ENCODE data around the gene PLEKHN1.

PLEKHN1 gene

DNA sequence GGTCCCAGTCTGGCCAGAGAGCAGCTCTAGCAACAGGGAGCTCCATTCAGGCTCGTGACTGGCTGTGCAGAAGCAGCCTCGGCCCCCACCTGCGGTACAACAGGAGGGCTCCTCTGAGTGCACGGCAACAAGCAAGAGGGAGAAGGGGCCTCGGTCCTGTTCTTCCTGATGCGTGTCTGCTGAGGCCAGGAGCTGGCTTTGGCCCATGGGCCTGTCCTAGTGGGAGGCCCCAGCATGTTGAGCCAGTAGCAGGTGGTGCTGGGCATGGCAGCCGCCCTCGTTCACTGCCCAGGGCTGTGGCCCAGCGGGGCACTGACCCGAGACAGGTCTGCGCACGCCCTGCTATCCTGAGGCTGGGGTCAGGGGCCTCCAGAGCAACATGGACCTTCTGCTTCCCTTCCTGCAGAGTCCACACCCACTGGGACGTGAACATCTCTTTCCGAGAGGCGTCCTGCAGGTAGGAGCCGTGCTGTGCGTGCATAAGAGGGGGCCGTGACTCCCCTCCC lies 35.6 kb upstream of the PLEKHN1 start:
- no peak for DNase-seq (ENCODE audit: low read depth)

DNA sequence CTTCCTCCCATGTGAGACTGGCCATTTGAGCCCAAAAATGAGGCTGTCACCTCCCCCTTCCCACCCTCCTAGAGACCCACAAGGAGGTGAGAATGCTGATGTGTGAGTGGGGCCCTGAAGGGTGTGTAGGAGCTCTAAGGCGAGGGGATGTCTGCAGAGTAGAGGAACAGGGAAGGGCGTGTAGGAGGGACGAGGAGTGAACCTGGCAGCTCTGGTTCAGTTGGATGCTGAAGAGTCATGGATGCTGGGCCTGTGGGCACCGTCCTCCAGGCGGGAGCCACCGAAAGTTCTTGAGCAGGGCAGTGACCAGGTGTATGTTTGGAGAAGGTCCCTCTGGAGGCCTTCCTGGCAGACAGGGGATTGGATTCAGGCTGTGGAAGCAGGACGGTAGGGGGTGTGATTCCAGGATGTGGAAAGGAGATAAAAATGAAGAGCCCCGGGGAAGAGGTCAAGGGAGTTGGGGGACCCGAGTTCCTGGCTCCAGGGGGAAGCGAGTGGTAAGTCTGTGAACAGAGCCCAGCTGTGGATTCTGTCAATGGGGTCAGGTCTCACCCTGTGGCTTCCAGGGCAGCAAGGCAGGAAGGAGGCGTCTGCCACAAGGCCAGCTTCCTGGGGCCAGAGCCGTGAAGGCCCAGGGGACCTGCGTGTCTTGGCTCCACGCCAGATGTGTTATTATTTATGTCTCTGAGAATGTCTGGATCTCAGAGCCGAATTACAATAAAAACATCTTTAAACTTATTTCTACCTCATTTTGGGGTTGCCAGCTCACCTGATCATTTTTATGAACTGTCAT lies 34.7 kb upstream of the PLEKHN1 start:
- no peak for DNase-seq (ENCODE audit: low read depth)

DNA sequence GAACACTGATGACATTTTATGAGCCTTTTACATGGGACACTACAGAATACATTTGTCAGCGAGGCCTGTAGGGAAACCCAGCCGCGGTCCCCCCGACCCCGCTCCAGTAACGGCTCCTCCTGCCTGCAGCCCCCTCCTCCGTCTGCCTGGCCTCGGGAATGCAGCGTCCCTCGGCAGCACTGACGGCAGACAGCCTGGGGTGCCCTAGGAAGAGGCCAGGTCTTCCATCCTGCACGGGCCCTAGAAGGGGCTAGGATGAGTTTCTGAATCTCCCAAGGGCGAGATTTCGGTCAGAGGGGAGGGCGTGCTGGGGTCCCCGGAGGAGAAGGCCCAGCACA lies 34.1 kb upstream of the PLEKHN1 start:
- no peak for DNase-seq (ENCODE audit: low read depth)

DNA sequence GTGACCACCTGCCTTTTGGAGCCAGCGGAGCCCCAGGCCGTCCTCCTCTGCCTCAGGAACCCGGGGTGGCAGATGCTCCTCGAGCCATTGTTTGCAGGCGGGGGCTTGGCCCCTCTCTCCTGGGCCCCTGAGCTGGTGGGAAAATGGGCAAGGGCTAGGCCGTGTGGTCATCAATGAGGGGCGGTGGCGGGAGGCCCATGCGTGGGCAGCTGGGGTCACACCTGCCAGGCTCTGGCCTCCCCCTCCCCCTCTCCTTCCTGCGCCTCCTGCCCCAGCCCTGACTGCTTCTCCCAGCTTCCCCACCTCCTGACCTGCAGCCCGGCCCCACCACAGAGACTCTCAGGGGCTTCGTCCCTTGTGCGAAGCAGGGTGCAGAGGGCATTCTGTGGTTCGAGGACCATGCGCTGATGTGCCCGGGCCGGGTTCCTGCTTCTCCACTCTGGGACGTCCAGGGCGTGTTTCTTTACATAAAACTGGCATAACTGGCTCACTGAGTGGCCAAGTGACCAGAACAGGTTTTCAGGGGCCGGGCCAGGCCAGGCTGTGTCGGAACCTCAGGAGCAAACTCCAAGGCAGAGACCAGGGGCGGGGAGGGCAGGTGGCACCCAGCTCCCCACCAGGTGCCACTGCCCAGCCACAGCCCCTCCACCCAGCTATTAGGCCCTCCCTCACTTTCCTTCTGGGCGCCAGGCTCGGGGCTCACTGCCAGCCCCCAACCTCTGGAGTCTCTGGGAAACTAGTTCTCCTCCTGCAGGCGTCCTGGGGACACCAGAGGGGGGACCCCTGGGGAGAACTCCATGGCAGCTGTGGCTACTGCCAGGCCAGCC lies 33.3 kb upstream of the PLEKHN1 start:
- DNase-seq (ENCODE audit: low read depth): no peak

DNA sequence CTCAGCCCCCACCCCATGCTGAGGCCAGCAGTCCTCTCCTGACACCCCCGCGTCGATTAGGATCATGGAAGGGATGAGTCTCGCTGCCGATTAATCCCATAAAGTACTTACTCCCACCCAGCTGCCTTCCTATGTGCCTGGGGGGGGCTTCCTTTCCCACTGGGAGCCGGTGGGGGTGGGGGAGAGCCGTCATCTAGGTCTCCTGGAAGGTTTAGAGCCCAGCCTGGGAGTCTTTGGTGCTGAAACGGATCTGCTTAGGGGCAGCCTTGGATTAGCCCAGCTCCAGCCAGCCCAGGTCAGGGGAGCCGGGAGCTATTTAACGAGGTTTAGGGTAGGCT lies 32.7 kb upstream of the PLEKHN1 start:
- DNase-seq (ENCODE audit: low read depth): no peak

DNA sequence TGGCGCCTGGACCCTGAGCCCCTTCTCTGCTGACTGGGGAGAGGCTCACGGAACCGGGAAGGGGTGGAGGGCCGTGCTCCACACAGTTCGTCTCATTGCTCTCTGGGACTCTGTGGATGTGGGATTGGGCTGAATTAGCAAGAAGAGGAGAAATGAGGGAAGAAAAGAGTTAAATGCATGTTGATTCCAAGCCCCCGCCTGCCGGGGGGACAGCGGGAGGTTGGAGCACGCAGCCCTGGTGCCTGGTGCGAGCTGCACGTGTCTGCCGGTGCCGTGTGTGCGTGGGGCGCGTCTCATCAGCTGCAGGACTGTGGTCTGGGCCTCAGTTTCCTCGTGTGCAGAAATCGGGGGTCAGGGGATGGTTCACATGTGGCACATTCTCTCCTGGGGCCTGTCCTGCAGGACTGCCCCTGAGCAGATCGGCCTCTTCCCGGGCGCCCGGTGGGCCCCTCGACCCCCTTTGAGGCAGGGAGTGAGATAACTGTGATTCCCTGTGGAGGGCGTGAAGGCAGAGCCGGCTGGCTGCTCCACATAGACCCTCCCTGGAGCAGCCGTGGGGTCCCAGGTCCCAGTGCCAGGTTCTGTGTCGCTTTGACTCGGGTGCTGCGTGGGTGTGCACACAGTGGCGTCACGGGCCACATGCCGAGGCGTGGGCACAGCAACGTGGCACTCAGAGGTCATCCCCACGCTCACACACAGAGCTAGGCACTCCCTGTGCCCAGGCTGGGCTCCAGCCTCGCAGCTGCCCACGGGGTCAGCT lies 31.1 kb upstream of the PLEKHN1 start:
- no peak for DNase-seq (ENCODE audit: low read depth)

DNA sequence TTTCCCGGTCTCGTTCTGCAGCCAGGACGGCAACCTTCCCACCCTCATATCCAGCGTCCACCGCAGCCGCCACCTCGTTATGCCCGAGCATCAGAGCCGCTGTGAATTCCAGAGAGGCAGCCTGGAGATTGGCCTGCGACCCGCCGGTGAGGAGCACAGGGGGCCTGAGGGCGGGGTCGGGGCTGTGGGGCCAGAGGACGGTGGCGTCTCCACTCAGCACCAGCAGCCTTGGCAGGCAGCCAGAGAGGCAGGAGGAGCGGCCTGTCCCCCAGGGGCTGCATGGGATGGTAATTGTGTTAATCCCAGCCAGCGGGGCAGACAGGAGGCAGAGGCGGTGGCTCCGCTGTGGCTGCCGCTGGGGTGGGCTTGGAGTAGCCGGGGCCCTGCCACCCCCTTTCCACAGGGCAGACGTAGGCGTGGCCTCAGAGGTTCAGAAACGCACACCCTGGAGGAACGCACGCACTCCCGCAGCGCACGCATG lies 30.5 kb upstream of the PLEKHN1 start:
- DNase-seq (ENCODE audit: low read depth): no peak

DNA sequence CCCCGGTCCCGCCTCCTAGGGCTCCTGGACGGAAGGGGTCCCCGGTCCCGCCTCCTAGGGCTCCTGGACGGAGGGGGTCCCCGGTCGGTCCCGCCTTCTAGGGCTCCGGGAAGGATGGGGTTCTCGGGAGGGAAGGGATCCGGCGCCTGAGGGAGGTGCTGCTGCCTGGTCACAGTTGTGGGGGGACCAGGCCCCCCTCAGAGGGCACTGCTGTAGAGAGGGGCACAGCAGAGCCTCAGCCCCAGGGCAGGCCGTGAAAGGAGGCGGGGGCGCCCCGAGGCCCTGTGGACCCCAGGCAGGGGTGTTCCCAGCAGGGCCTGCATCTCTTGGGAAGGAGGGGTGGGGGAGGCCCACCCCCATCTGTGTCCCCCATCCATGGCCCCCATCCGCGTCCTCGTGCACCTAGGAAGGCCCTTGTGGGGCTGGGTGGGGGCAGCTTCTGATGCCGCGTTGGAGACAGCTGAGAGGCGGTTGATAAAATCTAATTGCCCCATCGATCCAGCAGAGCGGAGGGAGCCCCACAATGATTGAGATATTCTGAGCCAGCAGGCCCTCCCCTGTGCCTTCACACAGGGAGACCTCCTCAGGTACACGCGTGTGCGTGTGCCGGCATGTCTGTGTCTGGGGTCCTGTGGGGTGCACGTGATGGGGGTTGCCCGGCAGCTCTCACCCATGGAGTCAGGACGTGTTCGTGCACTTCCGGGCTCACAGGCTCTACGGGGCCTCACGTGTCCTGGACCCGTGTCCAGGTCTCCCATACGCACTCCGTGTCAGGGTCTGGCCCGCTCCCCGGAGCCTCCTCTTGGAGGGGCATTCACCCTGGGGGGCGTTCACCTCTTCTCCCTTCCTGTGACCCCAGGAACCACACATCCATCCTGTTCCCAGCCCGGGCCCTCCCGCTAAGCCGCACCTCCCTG lies 29.7 kb upstream of the PLEKHN1 start:
- DNase-seq (ENCODE audit: low read depth): no peak

DNA sequence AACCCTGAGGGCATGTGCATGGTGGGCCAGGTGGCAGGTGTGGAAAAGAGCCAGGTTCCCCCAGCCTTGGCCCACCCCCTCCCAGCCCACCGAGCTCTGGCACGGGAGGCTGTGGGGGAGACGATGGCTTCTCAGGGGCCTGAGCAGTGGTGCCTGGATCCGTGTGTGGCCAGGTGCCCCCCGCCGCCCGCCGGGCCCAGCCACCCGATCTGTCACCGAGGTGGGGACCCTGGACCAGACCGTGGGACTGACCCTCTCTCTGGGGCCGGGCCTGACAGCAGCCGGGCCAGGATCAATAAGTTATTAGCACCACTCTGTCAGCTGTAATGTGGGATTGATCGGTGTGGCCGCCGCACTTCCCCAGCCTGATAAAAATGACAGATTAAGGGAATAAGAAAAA lies 28.8 kb upstream of the PLEKHN1 start:
- no peak for DNase-seq (ENCODE audit: low read depth)

DNA sequence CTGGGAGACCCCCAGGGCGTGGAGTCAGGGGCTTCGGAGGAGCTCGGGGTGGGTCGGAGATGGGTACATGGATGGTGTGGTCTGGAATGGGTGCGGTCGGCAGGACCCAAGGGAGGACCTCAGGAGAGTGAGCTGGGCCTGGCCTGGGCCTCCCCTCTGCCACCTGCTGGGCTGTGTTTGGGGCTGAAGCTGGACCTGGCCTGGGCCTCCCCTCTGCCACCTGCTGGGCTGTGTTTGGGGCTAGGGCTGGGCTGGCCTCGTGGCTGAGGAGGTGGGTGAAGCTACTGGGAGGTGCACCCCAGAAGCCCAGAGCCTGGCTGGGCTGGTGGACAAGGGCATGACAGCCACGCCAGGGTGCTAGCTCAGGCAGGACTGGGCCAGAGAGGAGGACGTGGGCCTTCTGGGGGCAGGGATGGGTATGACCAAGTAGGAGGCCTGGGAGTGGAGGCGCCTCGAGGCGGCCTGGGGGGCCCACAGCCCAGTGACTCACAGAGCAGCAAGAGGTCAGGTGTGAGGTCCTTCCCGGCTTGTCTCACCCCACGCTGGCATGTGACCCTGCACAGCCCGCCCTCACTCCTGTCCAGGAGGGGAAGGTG lies 28.1 kb upstream of the PLEKHN1 start:
- no peak for DNase-seq (ENCODE audit: low read depth)

DNA sequence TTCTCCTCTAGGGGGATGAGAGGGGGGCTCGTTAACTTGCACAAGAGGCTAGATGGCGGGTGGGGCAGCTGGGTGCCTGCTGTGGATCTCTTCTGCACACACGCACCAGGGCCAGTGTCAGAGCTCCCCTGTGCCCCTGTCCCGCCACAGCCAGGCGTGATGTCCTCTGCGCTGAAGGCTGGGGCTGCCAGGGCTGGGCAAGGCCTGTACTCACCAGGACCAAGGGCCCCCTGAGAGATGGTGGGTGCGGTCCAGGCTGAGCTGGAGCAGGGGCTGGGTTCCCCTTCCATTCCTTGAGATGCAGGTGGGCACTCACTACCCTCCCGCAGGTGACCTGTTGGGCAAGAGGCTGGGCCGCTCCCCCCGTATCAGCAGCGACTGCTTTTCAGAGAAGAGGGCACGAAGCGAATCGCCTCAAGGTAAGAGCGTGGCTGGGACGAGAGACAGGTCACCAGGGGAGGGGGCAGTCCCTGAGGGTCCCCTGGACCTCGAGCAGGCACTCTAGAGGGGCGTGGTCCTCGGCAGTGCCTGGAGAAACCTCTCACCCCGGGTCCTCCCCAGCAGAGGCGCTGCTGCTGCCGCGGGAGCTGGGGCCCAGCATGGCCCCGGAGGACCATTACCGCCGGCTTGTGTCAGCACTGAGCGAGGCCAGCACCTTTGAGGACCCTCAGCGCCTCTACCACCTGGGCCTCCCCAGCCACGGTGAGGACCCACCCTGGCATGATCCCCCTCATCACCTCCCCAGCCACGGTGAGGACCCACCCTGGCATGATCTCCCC lies 27.4 kb upstream of the PLEKHN1 start:
- no peak for DNase-seq (ENCODE audit: low read depth)

DNA sequence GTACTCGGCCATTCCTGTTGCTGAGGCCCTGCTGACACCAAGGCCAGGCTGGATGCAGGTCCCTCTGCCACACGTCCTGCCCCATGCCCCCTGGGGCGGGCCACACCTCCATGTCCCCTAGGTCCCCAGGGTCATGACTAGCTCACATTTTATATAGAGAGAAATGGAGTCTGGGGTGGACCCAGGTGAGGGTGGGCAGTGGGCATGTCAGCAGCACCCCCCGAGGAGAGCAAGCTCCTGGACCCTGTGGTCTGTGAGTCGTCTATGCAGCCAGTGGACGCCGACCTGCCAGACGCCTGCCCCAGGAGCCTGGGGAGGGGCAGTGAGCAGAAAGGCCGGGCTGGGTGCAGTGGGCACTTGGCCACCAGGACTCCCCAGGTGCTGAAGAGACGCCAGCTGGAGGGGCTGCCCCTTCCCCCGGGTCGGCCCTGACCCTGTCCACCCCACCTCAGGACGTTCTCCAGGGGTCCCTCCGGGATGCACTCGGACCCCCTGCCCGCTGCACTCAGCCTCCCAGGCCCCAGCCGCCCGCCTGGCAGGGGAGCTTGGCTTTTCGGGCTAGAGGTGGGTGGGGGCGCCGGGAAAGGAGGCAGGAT lies 26.7 kb upstream of the PLEKHN1 start:
- no peak for DNase-seq (ENCODE audit: low read depth)

DNA sequence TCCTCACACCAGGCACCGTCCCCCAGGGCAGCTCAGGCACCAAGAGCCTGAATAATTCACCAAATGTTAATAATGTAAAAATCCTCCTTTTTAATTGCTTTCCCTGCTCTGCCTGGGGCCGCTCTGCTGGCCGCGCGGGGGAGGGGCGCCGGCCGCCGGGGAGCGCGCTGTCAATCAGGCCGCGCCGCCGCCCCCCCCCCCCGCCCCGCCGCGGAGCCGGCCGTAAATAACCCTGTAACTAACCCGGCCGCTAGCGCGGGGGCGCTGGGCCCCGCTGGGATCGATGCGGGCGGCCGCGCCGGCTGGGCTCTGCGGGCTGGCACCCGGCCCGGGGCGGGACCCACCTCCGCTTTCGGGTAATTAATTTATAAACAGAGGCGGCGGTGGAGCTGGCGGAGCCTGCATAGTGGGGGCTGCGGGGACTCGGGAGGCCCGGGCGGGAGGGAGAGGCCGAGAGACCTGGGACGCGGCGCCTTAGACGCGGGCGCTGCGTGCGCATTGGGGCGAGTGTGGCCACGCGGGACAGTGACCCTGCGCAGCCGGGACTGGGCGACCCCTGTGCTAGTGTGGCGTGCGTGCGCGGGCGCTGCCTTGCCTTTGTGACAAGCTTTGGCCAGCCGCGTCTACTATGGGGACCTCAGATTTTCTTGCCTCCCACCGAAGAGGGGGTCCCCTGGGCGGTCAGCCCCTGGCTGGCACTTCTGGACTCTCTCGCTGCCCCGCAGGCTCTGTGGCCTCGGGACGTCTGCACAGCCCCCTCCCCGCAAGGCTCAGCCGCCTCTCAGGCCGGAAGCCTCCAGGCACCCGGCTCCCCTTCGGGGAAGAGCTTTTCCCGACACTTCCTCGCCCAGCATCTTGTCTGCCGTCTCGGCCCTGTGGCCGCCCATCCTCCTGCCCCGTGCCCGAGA lies 25.9 kb upstream of the PLEKHN1 start:
- DNase-seq (ENCODE audit: low read depth): no peak

DNA sequence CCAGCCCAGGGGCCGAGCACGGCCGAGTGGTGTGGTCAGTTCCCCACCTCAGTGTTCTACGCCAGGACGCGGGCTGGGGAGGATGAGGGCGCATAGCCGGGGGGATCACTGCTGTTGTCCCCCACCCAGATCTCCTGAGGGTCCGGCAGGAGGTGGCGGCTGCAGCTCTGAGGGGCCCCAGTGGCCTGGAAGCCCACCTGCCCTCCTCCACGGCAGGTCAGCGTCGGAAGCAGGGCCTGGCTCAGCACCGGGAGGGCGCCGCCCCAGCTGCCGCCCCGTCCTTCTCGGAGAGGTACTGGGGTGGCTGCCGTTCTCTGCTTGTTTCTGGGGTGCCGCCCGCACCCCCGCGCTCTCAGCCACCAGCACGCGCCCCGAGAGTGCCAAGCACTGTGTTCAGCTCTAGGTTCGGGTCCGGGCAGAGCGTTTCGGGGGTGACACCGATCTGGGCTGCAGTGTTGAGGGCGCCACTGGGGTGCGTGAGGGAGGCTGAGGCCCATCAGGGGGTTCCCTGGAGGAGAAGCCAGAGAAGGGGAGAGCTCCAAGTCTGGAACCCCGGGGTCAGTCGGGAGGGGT lies 25.2 kb upstream of the PLEKHN1 start:
- no peak for DNase-seq (ENCODE audit: low read depth)

DNA sequence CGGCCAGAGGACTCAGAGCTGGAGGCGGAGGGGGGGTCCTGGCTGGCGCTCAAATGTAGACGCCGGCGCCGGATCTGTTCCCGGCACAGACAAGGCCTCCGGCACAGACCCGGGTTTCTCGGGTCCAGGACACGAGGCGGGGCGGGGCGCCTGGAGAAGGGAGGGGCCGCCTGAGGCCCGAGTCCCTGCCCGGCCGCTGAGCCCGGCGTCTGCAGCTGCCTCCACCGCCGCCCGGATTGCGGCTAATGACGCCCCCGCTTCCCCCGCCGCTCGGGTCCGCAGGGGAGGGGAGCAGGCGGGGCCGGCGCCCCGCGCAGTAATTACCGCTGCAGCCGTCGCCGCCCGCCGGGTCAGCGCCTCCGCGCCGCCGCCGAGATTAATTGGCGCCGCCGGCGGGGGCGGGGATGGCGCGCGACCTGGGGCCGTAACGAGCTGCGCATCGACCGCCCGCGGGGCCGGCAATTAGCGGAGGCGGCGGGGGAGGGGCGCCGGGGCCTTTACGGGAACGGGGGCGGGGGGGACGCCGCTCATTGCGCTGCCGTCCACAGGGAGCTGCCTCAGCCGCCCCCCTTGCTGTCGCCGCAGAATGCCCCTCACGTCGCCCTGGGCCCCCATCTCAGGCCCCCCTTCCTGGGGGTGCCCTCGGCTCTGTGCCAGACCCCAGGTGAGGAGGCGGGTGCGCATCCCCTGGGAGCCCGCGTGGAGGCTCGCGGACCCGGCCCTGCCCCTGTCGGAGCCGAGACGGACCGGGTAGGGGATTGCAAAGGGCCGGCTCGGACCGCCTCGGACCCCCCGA lies 24.5 kb upstream of the PLEKHN1 start:
- DNase-seq (ENCODE audit: low read depth): no peak

DNA sequence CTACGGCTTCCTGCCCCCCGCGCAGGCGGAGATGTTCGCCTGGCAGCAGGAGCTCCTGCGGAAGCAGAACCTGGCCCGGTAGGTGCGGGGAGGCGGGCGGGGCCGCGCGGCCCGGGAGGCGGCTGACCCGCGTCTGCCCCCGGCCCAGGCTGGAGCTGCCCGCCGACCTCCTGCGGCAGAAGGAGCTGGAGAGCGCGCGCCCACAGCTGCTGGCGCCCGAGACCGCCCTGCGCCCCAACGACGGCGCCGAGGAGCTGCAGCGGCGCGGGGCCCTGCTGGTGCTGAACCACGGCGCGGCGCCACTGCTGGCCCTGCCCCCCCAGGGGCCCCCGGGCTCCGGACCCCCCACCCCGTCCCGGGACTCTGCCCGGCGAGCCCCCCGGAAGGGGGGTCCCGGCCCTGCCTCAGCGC lies 23.9 kb upstream of the PLEKHN1 start:
- no peak for DNase-seq (ENCODE audit: low read depth)

DNA sequence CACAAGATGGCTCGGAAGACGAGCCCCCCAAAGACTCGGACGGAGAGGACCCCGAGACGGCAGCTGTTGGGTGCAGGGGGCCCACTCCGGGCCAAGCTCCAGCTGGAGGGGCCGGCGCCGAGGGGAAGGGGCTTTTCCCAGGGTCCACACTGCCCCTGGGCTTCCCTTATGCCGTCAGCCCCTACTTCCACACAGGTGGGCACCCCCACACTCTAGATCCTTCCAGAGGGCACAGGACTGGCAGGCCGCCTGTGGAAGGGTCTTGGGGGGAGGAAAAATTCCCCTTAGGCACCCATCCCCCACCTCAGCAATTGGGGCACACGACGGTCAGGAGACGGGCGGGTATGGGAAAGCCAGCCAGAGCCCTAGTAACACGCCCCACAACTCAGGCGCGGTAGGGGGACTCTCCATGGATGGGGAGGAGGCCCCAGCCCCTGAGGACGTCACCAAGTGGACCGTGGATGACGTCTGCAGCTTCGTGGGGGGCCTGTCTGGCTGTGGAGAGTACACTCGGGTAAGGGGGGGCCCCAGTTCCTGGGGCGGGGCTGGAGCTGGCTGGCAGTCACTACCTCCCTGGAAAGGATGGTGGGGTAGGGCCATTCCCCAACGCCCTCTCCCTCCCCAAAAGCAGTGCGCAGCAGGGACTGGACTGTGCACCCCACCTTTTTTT lies 23.3 kb upstream of the PLEKHN1 start:
- no peak for DNase-seq (ENCODE audit: low read depth)
